ENCODE results near the gene TMED3. TPM values are rescaled to one million over a fixed set of nuclear protein-coding genes. Genes with fewer than 3 reads are reported as not detected.

Gene TMED3
- polyA plus RNA-seq, 3 donors = 27.8 to 47.5 (median 42.5) TPM

GRCh38 chr15:79339588-79340314 lies 28.8 kb downstream of the TMED3 start:
- intact Hi-C loops (cut with micrococcal nuclease) = no loop called here
- no peak overlapping the region for H3K27ac ChIP-seq (ENCODE audit: low read depth in 1 of 2, low read length in 2 of 2)
- H3K27me3 ChIP-seq (ENCODE audit: control insufficient read depth in 2 of 2, insufficient read depth in 2 of 2, low read length in 2 of 2) = no peaks in the 10 kb centered on the region
- H3K27me3 Mint-ChIP-seq (ENCODE audit: low read depth in 3 of 3) = peaks cover 1 to 3% (median 1%) of the 10 kb centered on the region in 3 donors
- no peaks in the 10 kb centered on the region for H3K79me2 ChIP-seq (ENCODE audit: insufficient read depth, low read length)
- H3K4me3 ChIP-seq (replicated peaks in 1 of 3; ENCODE audit: low read depth in 2 of 3, low read length in 3 of 3) = no peak overlapping the region
- no peaks in the 10 kb centered on the region for H3K9me3 ChIP-seq (replicated peaks in 1 of 2; ENCODE audit: control insufficient read depth in 1 of 2, insufficient read depth in 1 of 2, low read length in 2 of 2)
- no peak overlapping the region for H3K4me2 ChIP-seq (replicated peaks; ENCODE audit: extremely low read depth, low read length, poor library complexity, severe bottlenecking)
- no peak overlapping the region for H3K9ac ChIP-seq (ENCODE audit: insufficient read depth, low read length, poor library complexity, severe bottlenecking)
- no peak overlapping the region for H3K4me3 Mint-ChIP-seq
- H3K4me1 ChIP-seq (ENCODE audit: control insufficient read depth in 1 of 2, insufficient read depth in 2 of 2, low read length in 2 of 2) = no peaks in the 10 kb centered on the region
- H2AFZ ChIP-seq (ENCODE audit: insufficient read depth, low read depth, low read length, poor library complexity, severe bottlenecking) = no peak overlapping the region
- no peaks in the 10 kb centered on the region for H3K36me3 Mint-ChIP-seq
- no peaks in the 10 kb centered on the region for H4K20me1 ChIP-seq (ENCODE audit: insufficient read depth, low read length)
- no peaks in the 10 kb centered on the region for H3K36me3 ChIP-seq (replicated peaks in 1 of 2; ENCODE audit: control insufficient read depth in 1 of 2, insufficient read depth in 2 of 2, low read length in 2 of 2)
- H3K9me3 Mint-ChIP-seq = no peaks in the 10 kb centered on the region
- peak; percentile 77 for TF ChIP-seq CTCF (IDR thresholded peaks at IDR 0.05)
- H3K27ac Mint-ChIP-seq = peak overlapping the region in 2 of 7 donors; percentile 2 to 59
- WGBS (ENCODE audit: insufficient coverage) = 100% methylated on average over 2 of the region's 3 CpGs
- DNase-seq = peak; percentile 2 to 18 (median 8)
- no peaks in the 10 kb centered on the region for H3K4me1 Mint-ChIP-seq

GRCh38 chr15:79340315-79340602 lies 29.3 kb downstream of the TMED3 start:
- DNase-seq = no peak
- Mint-ChIP-seq H3K27me3 (ENCODE audit: low read depth in 3 of 3) (peaks cover 1 to 3% (median 1%) of the 10 kb centered on the region in 3 donors), H3K4me3 (no peak overlapping the region), H3K4me1 (no peaks in the 10 kb centered on the region), H3K36me3 (no peaks in the 10 kb centered on the region), H3K27ac (no peak overlapping the region), H3K9me3 (peaks cover 0 to under 1% (median 0%) of the 10 kb centered on the region in 7 donors)
- H3K79me2 ChIP-seq (ENCODE audit: insufficient read depth, low read length) = no peaks in the 10 kb centered on the region
- no peaks in the 10 kb centered on the region for H3K27me3 ChIP-seq (ENCODE audit: control insufficient read depth in 2 of 2, insufficient read depth in 2 of 2, low read length in 2 of 2)
- TF ChIP-seq CTCF (IDR thresholded peaks at IDR 0.05) = peak; percentile 35
- no peak overlapping the region for H3K4me2 ChIP-seq (replicated peaks; ENCODE audit: extremely low read depth, low read length, poor library complexity, severe bottlenecking)
- no peak overlapping the region for H3K4me3 ChIP-seq (replicated peaks in 1 of 3; ENCODE audit: low read depth in 2 of 3, low read length in 3 of 3)
- no peak overlapping the region for H3K9ac ChIP-seq (ENCODE audit: insufficient read depth, low read length, poor library complexity, severe bottlenecking)
- H3K4me1 ChIP-seq (ENCODE audit: control insufficient read depth in 1 of 2, insufficient read depth in 2 of 2, low read length in 2 of 2) = no peaks in the 10 kb centered on the region
- 74% methylated on average over 4 of the region's 5 CpGs for whole genome bisulfite sequencing (ENCODE audit: insufficient coverage)
- no peaks in the 10 kb centered on the region for H4K20me1 ChIP-seq (ENCODE audit: insufficient read depth, low read length)
- H3K9me3 ChIP-seq (replicated peaks in 1 of 2; ENCODE audit: control insufficient read depth in 1 of 2, insufficient read depth in 1 of 2, low read length in 2 of 2) = no peaks in the 10 kb centered on the region
- no peak overlapping the region for H2AFZ ChIP-seq (ENCODE audit: insufficient read depth, low read depth, low read length, poor library complexity, severe bottlenecking)
- intact Hi-C loops (cut with micrococcal nuclease) = no loop called here
- H3K36me3 ChIP-seq (replicated peaks in 1 of 2; ENCODE audit: control insufficient read depth in 1 of 2, insufficient read depth in 2 of 2, low read length in 2 of 2) = no peaks in the 10 kb centered on the region
- no peak overlapping the region for H3K27ac ChIP-seq (ENCODE audit: low read depth in 1 of 2, low read length in 2 of 2)
